Fibroblast of pulmonary artery (primary cell): ENCODE data around the gene SEC61G.

Experiments
- DNase-seq: peaks from one replicate; pipeline ENCODE4 v3.0.0-alpha.2; 2010; ENCODE audit warnings: low read depth
- H3K4me3 ChIP-seq: replicated peaks from 2 replicates; pipeline ENCODE4 v1.5.1; 2011; ENCODE audit warnings: low read depth, mild to moderate bottlenecking, control low read depth, low read length, moderate library complexity
- TF ChIP-seq, protein P1 (sequence below): IDR thresholded peaks from 2 replicates; pipeline ENCODE4 v1.5.1; 2011; ENCODE audit warnings: mild to moderate bottlenecking, control low read depth, low read length, inconsistent platforms; ENCODE audit errors: missing control alignments

Gene SEC61G

DNA sequence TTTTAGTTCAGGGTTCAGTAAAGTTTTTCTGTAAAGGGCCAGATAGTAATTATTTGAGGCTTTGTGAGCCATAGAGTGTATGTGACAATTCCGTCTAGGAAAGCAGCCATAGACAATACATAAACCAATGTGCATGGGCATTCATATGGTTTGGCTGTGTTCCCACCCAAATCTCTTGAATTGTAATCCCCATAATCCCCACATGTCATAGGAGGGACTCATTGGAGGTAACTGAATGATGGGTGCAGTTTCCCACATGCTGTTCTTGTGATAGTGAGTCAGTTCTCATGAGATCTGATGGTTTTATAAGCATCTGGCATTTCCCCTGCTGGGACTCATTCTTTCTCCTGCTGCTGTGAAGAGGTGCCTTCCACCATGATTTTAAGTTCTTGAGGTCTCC, 29.9 kb downstream of the SEC61G start:
- no peak overlapping the region for H3K4me3 ChIP-seq
- no peak for DNase-seq
- TF ChIP-seq, protein P1, sequence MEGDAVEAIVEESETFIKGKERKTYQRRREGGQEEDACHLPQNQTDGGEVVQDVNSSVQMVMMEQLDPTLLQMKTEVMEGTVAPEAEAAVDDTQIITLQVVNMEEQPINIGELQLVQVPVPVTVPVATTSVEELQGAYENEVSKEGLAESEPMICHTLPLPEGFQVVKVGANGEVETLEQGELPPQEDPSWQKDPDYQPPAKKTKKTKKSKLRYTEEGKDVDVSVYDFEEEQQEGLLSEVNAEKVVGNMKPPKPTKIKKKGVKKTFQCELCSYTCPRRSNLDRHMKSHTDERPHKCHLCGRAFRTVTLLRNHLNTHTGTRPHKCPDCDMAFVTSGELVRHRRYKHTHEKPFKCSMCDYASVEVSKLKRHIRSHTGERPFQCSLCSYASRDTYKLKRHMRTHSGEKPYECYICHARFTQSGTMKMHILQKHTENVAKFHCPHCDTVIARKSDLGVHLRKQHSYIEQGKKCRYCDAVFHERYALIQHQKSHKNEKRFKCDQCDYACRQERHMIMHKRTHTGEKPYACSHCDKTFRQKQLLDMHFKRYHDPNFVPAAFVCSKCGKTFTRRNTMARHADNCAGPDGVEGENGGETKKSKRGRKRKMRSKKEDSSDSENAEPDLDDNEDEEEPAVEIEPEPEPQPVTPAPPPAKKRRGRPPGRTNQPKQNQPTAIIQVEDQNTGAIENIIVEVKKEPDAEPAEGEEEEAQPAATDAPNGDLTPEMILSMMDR = no peak

DNA sequence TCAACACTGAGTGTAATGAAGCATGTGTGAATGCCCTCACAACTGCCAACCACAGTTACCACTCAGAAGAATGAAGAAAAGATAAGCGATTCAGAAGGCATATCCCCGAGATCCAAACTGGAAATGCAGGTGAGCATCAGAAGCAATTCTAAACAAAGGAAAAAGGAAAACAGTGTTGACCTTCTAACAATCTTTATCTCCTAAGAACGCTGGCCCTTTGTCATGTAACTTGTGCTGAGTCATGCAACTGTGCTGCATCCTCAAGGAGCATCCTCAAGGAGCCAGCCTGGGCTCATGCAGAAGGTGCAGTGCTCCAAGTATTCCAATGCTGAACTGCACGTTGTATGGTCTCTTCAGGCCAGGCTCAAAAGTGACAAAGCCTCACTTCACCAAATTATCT, 30.6 kb downstream of the SEC61G start:
- no peak overlapping the region for H3K4me3 ChIP-seq
- TF ChIP-seq, protein P1 = no peak
- no peak for DNase-seq

DNA sequence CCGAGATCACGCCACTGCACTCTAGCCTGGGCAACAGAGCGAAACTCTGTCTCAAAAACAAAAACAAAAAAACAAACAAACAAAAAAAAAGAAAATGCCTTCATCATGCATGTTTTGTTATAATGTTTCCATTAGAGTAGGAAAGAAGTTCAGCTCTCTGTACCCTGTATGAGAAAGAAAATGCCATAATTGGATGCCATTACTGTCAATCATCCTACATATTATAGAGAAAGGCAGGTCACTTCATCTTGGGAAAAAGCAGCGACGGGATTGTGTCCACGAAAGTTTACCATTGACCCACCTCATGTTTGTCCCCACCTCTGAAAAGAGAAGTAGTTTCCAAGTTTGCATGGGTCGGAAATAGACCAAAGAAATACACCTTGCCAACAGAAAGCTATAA, 33.8 kb downstream of the SEC61G start:
- TF ChIP-seq, protein P1 = no peak
- H3K4me3 ChIP-seq = no peak overlapping the region
- no peak for DNase-seq

DNA sequence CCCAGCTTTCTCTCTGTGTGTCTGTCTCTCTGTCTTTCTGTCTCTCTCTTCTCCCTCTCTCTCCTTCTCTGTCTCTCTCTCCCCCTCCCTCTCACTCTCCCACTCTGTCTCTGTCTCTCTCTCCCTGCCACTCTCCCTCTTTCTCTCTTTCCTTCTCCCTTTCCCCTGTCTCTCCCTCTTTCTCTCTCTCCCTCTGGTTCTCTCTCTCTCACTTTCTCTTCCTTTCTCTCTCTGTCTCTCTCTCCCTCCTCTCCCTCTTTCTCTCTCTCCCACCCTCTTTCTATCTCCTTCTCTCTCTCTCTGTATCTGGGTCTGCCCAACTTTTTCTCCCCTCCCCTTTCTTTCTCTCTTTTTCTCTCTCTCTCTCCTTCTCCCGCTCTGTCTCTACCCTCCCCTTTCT, 36.5 kb downstream of the SEC61G start:
- TF ChIP-seq, protein P1 = no peak
- no peak overlapping the region for H3K4me3 ChIP-seq
- no peak for DNase-seq

DNA sequence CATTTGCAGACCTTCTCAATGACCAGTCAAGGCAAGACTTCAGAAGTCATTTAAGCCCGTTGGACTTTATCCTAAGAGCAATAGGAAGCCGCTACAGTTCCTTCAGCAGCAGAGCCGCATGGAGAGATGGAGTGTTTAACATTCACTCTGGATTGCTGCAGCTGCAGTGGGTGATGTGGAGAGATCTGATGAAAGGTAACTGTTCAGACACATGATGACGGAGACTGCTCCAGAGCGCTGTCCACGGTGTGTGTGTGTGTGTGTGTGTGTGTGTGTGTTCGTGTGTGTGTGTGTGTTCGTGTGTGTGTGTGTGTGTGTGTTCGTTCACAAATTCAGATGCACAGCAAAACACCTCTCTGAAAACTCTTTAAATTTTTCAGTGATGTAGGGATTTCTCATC, 37.0 kb downstream of the SEC61G start:
- H3K4me3 ChIP-seq = no peak overlapping the region
- DNase-seq = no peak
- TF ChIP-seq, protein P1 = no peak

DNA sequence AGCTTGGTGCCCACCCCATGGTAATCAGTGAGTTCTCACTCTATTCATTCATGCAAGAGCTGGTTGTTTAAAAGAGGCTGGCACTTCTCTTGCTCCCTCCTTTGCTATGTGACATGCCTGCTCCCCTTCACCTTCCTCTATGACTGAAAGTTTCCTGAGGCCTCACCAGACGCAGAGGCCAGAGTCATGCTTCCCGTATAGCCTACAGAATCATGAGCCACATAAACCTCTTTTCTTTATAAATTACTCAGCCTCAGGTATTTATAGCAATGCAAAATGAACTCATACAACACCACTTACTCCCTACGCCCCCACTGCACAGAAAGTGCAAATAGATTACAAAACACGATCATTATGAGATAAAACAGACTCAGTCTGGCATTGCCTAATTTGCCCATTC, 39.0 kb downstream of the SEC61G start:
- no peak for DNase-seq
- H3K4me3 ChIP-seq = no peak overlapping the region
- TF ChIP-seq, protein P1 = no peak

DNA sequence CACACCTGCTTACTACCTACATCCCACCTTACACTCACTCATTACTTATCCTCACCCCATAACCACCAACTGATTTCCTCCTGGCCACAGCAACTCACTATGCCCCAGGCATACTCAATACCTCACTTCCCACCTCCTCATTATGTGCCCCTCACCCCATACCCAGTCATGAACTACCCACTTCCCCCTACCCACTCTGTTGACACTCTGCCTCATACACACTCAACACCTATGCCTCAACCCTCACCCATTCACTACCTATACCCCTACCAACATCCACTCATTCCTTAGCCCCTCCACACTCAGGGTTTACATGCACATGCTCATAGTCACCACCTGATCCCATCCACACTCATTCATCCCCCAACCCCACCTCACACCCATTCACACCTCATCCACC, 39.6 kb downstream of the SEC61G start:
- DNase-seq = no peak
- H3K4me3 ChIP-seq = no peak overlapping the region
- TF ChIP-seq, protein P1 = no peak
